ENCODE results near the gene APLP2. TPM values are rescaled to one million over a fixed set of nuclear protein-coding genes. Genes with fewer than 3 reads are reported as not detected.

APLP2 gene
- total RNA-seq, 1 experiment from 2014 or later = 210 TPM

- intact Hi-C loops (cut with micrococcal nuclease) = loop anchor here (5.0 kb wide), 1 partner anchor 122 kb away; the partner anchor contains the start of gene PRDM10
- RAD21 ChIA-PET (ENCODE audit: low non-redundant PET in 1 of 2, low total read pairs in 2 of 2, uncharacterized antibody in 2 of 2, unreplicated experiment in 2 of 2) = no interaction called here
- Histone ChIP-seq H3K4me2 (ENCODE audit: low read length) (peak overlapping the region; percentile 60), H3K9ac (ENCODE audit: low read length) (0 out of 2 replicates have a peak overlapping the region, but pooled peaks have one; percentile 13), H3K27me3 (ENCODE audit: insufficient read depth, low read length) (no peaks in the 10 kb centered on the region), H3K36me3 (ENCODE audit: control insufficient read depth in 1 of 2, insufficient read depth in 2 of 2, low read length in 2 of 2) (peaks cover 17 to 32% of the 10 kb centered on the region in 2 experiments; a peak in 3 of 4 replicates), H3K79me2 (ENCODE audit: insufficient read depth, low read length) (peaks cover 6% of the 10 kb centered on the region; the same call in 1 of the 2 replicates), H3K9me3 (ENCODE audit: control insufficient read depth in 1 of 2, insufficient read depth in 1 of 2, low read depth in 1 of 2, low read length in 2 of 2) (no peaks in the 10 kb centered on the region), H3K27ac (ENCODE audit: low read depth, low read length) (no peak overlapping the region; the same call in 1 of the 2 replicates), H4K20me1 (ENCODE audit: insufficient read depth) (no peaks in the 10 kb centered on the region), H2AFZ (ENCODE audit: low read depth, low read length, poor library complexity, severe bottlenecking) (no peak overlapping the region), H3K9me2 (ENCODE audit: insufficient read depth) (no peaks in the 10 kb centered on the region), H3K4me3 (replicated peaks in 1 of 2; ENCODE audit: low read depth in 1 of 2, low read length in 2 of 2) (no peak overlapping the region; a peak in 1 of 4 replicates), H3K4me1 (ENCODE audit: control insufficient read depth in 1 of 2, insufficient read depth in 2 of 2, low read length in 2 of 2) (peaks cover 10 to 48% of the 10 kb centered on the region in 2 experiments)
- POLR2A ChIA-PET = no interaction called here
- DNase-seq (ENCODE audit: low read depth, low spot score) (peak; percentile 61), ATAC-seq (peak; percentile 82)
- TF ChIP-seq RAD21 (IDR thresholded peaks at IDR 0.05; ENCODE audit: low read depth) = peak; percentile 45
- peak; percentile 74 for TF ChIP-seq MAX (IDR thresholded peaks at IDR 0.05)
- peak; percentile 77 for TF ChIP-seq SP1 (IDR thresholded peaks at IDR 0.05; ENCODE audit: low read depth)
- TF ChIP-seq EZH2phosphoT487 (IDR thresholded peaks at IDR 0.05; ENCODE audit: borderline replicate concordance) = no peak
- TF ChIP-seq REST (IDR thresholded peaks at IDR 0.05; ENCODE audit: low read depth) = no peak
- no peak for TF ChIP-seq TCF7L2 (IDR thresholded peaks at IDR 0.05; ENCODE audit: borderline replicate concordance, extremely low read depth, insufficient read depth, insufficient read length)
- peak; percentile 83 for TF ChIP-seq JUND (IDR thresholded peaks at IDR 0.05)
- peak; percentile 68; the same call in 1 of the 2 replicates for TF ChIP-seq CBX3 (IDR thresholded peaks at IDR 0.05; ENCODE audit: low read depth)
- TF ChIP-seq FOSL1 (IDR thresholded peaks at IDR 0.05; ENCODE audit: low read depth) = peak; percentile 83
- no peak for TF ChIP-seq SIN3A (IDR thresholded peaks at IDR 0.05; ENCODE audit: low read depth)
- no peak for TF ChIP-seq EGR1 (IDR thresholded peaks at IDR 0.05; ENCODE audit: low read depth)
- peak; percentile 30; the same call in 1 of the 2 replicates for TF ChIP-seq SRF (IDR thresholded peaks at IDR 0.05; ENCODE audit: low read depth)
- peak; percentile 60; the same call in 1 of the 2 replicates for TF ChIP-seq POLR2AphosphoS5 (IDR thresholded peaks at IDR 0.05; ENCODE audit: low read depth, low read length)
- peak; percentile 98 for TF ChIP-seq CEBPB (IDR thresholded peaks at IDR 0.05; ENCODE audit: low read depth)
- no TSS peak for BruUV-seq (replicated peaks)
- CTCF ChIA-PET = interaction anchor here (1.2 to 1.8 kb wide), 2 partner anchors 8 to 132 kb away, joined by 3 to 5 read pairs; no protein-coding TSS in a partner anchor
These were observed 54.4 kb downstream of the APLP2 start for GRCh38 chr11:130124096-130124495.
